Trophoblast cell (in vitro differentiated cells and primary cell): ENCODE results near the gene DSTYK.

Experiments used
- DNase-seq, 2 donors: peaks; one replicate each; pipeline ENCODE4 v3.0.0-alpha.2; 2016
- H2AFZ ChIP-seq: 2 replicates; pipeline ENCODE4 v1.6.1; 2013; ENCODE audit warnings: low read length, moderate library complexity, mild to moderate bottlenecking; ENCODE audit not compliant: insufficient read depth, poor library complexity
- H2AK5ac ChIP-seq: 2 replicates; pipeline ENCODE4 v1.6.1; 2013; ENCODE audit warnings: mild to moderate bottlenecking, low read length
- H2BK120ac ChIP-seq: 2 replicates; pipeline ENCODE4 v1.6.1; 2013; ENCODE audit warnings: low read length, mild to moderate bottlenecking, moderate library complexity; ENCODE audit not compliant: insufficient read depth, poor library complexity
- H2BK12ac ChIP-seq: 2 replicates; pipeline ENCODE4 v1.6.1; 2013; ENCODE audit warnings: mild to moderate bottlenecking, low read length, moderate library complexity
- H2BK5ac ChIP-seq: 2 replicates; pipeline ENCODE4 v1.6.1; 2013; ENCODE audit warnings: low read length, low read depth, moderate library complexity, mild to moderate bottlenecking; ENCODE audit not compliant: poor library complexity
- H3K14ac ChIP-seq: 2 replicates; pipeline ENCODE4 v1.6.1; 2013; ENCODE audit warnings: mild to moderate bottlenecking, low read length
- H3K18ac ChIP-seq: 2 replicates; pipeline ENCODE4 v1.6.1; 2013; ENCODE audit warnings: mild to moderate bottlenecking, low read length
- H3K23ac ChIP-seq: 2 replicates; pipeline ENCODE4 v1.6.1; 2013; ENCODE audit warnings: low read length
- H3K27ac ChIP-seq: 2 replicates; pipeline ENCODE4 v1.5.1; 2013; ENCODE audit warnings: low read depth, mild to moderate bottlenecking, inconsistent platforms, low read length, moderate library complexity
- H3K27me3 ChIP-seq: 2 replicates; pipeline ENCODE4 v1.6.1; 2013; ENCODE audit warnings: inconsistent platforms, mild to moderate bottlenecking, low read length, moderate library complexity; ENCODE audit not compliant: insufficient read depth
- H3K36me3 ChIP-seq, 2 experiments: 1 replicate in 1 of 2; 2 replicates in 1 of 2; pipeline ENCODE4 v1.6.1; 2013; ENCODE audit warnings: low read length in 2 of 2, mild to moderate bottlenecking in 2 of 2, moderate library complexity in 1 of 2; ENCODE audit not compliant: insufficient read depth in 2 of 2, control insufficient read depth in 1 of 2
- H3K4ac ChIP-seq: 2 replicates; pipeline ENCODE4 v1.6.1; 2013; ENCODE audit warnings: low read depth, mild to moderate bottlenecking, low read length, moderate library complexity
- H3K4me1 ChIP-seq, 2 experiments: 1 replicate in 1 of 2; 2 replicates in 1 of 2; pipeline ENCODE4 v1.6.1; 2013; ENCODE audit warnings: low read length in 2 of 2, mild to moderate bottlenecking in 2 of 2, moderate library complexity in 1 of 2; ENCODE audit not compliant: insufficient read depth in 2 of 2, control insufficient read depth in 1 of 2
- H3K4me2 ChIP-seq: 2 replicates; pipeline ENCODE4 v1.6.1; 2013; ENCODE audit warnings: inconsistent platforms, mild to moderate bottlenecking, low read length, moderate library complexity
- H3K4me3 ChIP-seq: 2 replicates; pipeline ENCODE4 v1.5.1; 2013; ENCODE audit warnings: mild to moderate bottlenecking, low read depth, low read length, inconsistent platforms
- H3K79me1 ChIP-seq: one replicate; pipeline ENCODE4 v1.6.1; 2013; ENCODE audit warnings: low read length
- H3K79me2 ChIP-seq: 2 replicates; pipeline ENCODE4 v1.6.1; 2013; ENCODE audit warnings: low read length, mild to moderate bottlenecking; ENCODE audit not compliant: control insufficient read depth, insufficient read depth, poor library complexity
- H3K9ac ChIP-seq: 2 replicates; pipeline ENCODE4 v1.6.1; 2013; ENCODE audit warnings: mild to moderate bottlenecking, low read length
- H3K9me3 ChIP-seq: 2 replicates; pipeline ENCODE4 v1.6.1; 2013; ENCODE audit warnings: low read depth, mild to moderate bottlenecking, control low read depth, inconsistent platforms, low read length; ENCODE audit not compliant: insufficient read depth
- H4K12ac ChIP-seq: 2 replicates; pipeline ENCODE4 v1.6.1; 2013; ENCODE audit warnings: low read depth, mild to moderate bottlenecking, low read length, moderate library complexity
- H4K8ac ChIP-seq: 2 replicates; pipeline ENCODE4 v1.6.1; 2013; ENCODE audit warnings: low read depth, mild to moderate bottlenecking, low read length, moderate library complexity
- H4K91ac ChIP-seq: one replicate; pipeline ENCODE4 v1.6.1; 2013; ENCODE audit warnings: low read depth, mild to moderate bottlenecking, low read length, moderate library complexity
- WGBS: extraction: QIAGEN DNeasy Blood & Tissue Kit; methylation state at CpG from one replicate; pipeline ENCODE4 v1.1.7; 2013; ENCODE audit warnings: missing lambda C conversion rate; ENCODE audit not compliant: insufficient read length, insufficient coverage; ENCODE audit errors: extremely low coverage; 5-methylcytosine and 5-hydroxymethylcytosine counted together

DSTYK gene

DNA sequence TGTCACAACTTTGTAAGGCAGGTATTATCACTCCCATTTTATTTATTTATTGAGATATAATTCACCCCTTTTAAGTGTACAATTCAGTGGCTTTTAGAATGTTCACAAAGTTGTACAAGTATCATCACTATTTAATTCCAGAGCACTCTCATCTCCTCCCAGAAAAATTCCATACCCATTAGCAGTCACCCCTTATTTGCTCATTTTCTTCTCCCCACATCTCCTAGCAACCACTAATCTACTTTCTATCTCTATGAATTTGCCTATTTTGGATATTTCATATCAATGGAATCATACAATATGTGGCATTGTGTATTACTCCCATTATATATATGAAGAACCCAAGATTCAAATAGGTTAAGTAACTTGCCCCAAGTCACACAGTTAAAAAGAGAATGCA is 7.0 kb downstream of the DSTYK start:
- H4K8ac ChIP-seq: no peak overlapping the region
- H3K4me2 ChIP-seq: no peak overlapping the region
- no peak overlapping the region for H3K4ac ChIP-seq
- no peak overlapping the region for H2AK5ac ChIP-seq
- H3K27ac ChIP-seq: no peak overlapping the region
- no peaks in the 10 kb centered on the region for H3K79me1 ChIP-seq
- H4K12ac ChIP-seq: no peak overlapping the region
- H3K9me3 ChIP-seq: no peaks in the 10 kb centered on the region
- H3K36me3 ChIP-seq: no peaks in the 10 kb centered on the region
- no peak overlapping the region for H3K4me3 ChIP-seq
- H2BK5ac ChIP-seq: no peak overlapping the region
- no peaks in the 10 kb centered on the region for H3K4me1 ChIP-seq
- H2BK120ac ChIP-seq: no peak overlapping the region
- H4K91ac ChIP-seq: no peak overlapping the region
- no peak overlapping the region for H3K14ac ChIP-seq
- H3K23ac ChIP-seq: no peak overlapping the region
- no peak overlapping the region for H3K18ac ChIP-seq
- DNase-seq: no peak
- no peak overlapping the region for H3K9ac ChIP-seq
- no peaks in the 10 kb centered on the region for H3K79me2 ChIP-seq
- no peak overlapping the region for H2BK12ac ChIP-seq
- no peak overlapping the region for H2AFZ ChIP-seq
- no peaks in the 10 kb centered on the region for H3K27me3 ChIP-seq

- no peak overlapping the region for H3K4ac ChIP-seq
- H3K79me1 ChIP-seq: no peaks in the 10 kb centered on the region
- H3K4me2 ChIP-seq: no peak overlapping the region
- H4K91ac ChIP-seq: no peak overlapping the region
- no peaks in the 10 kb centered on the region for H3K79me2 ChIP-seq
- no peak overlapping the region for H2BK12ac ChIP-seq
- H2AFZ ChIP-seq: no peak overlapping the region
- H3K18ac ChIP-seq: no peak overlapping the region
- no peak overlapping the region for H4K8ac ChIP-seq
- no peaks in the 10 kb centered on the region for H3K36me3 ChIP-seq
- no peak overlapping the region for H3K14ac ChIP-seq
- no peaks in the 10 kb centered on the region for H3K9me3 ChIP-seq
- H2AK5ac ChIP-seq: no peak overlapping the region
- no peak overlapping the region for H3K23ac ChIP-seq
- no CpG with 5 or more reads among the region's 7 CpGs for WGBS
- no peak overlapping the region for H3K4me3 ChIP-seq
- no peak overlapping the region for H2BK120ac ChIP-seq
- no peak overlapping the region for H3K9ac ChIP-seq
- no peaks in the 10 kb centered on the region for H3K27me3 ChIP-seq
- no peak overlapping the region for H2BK5ac ChIP-seq
- DNase-seq: no peak
- no peak overlapping the region for H4K12ac ChIP-seq
- no peak overlapping the region for H3K27ac ChIP-seq
- no peaks in the 10 kb centered on the region for H3K4me1 ChIP-seq
These were observed 11.6 kb downstream of the DSTYK start for GRCh38 chr1:205199931-205200299.

GRCh38 chr1:205199090-205199930 is 12.2 kb downstream of the DSTYK start:
- no peak overlapping the region for H2BK12ac ChIP-seq
- WGBS: no CpG with 5 or more reads among the region's 9 CpGs

GRCh38 chr1:205192287-205192686 is 19.2 kb downstream of the DSTYK start:
- no CpG with 5 or more reads among the region's 8 CpGs for WGBS

More at GRCh38 chr1:205199090-205199930, 12.2 kb downstream of the DSTYK start:
- no peak overlapping the region for H3K4ac ChIP-seq
- no peaks in the 10 kb centered on the region for H3K79me1 ChIP-seq
- H2AK5ac ChIP-seq: no peak overlapping the region
- H4K8ac ChIP-seq: no peak overlapping the region
- no peak overlapping the region for H4K12ac ChIP-seq
- no peak overlapping the region for H3K4me2 ChIP-seq
- no peak overlapping the region for H2AFZ ChIP-seq
- H3K79me2 ChIP-seq: no peaks in the 10 kb centered on the region
- no peaks in the 10 kb centered on the region for H3K9me3 ChIP-seq
- no peak overlapping the region for H2BK120ac ChIP-seq
- no peak overlapping the region for H3K23ac ChIP-seq
- H2BK5ac ChIP-seq: no peak overlapping the region
- H3K9ac ChIP-seq: no peak overlapping the region
- no peak overlapping the region for H3K18ac ChIP-seq
- peaks cover 0 to 1% of the 10 kb centered on the region in 2 experiments for H3K4me1 ChIP-seq
- H3K4me3 ChIP-seq: no peak overlapping the region
- no peaks in the 10 kb centered on the region for H3K27me3 ChIP-seq
- H3K14ac ChIP-seq: no peak overlapping the region
- DNase-seq: no peak
- no peaks in the 10 kb centered on the region for H3K36me3 ChIP-seq
- no peak overlapping the region for H3K27ac ChIP-seq
- no peak overlapping the region for H4K91ac ChIP-seq

More at GRCh38 chr1:205192287-205192686, 19.2 kb downstream of the DSTYK start:
- Histone ChIP-seq H4K12ac (no peak overlapping the region), H3K27me3 (no peaks in the 10 kb centered on the region), H3K4me1 (peaks cover 0 to 10% of the 10 kb centered on the region in 2 experiments), H3K9me3 (no peaks in the 10 kb centered on the region), H4K8ac (no peak overlapping the region), H3K23ac (no peak overlapping the region), H3K14ac (no peak overlapping the region), H2BK12ac (no peak overlapping the region), H2BK5ac (no peak overlapping the region), H3K4me3 (no peak overlapping the region), H4K91ac (no peak overlapping the region), H2BK120ac (no peak overlapping the region), H3K18ac (no peak overlapping the region), H3K9ac (no peak overlapping the region), H3K4ac (no peak overlapping the region), H2AFZ (no peak overlapping the region), H3K79me1 (no peaks in the 10 kb centered on the region), H2AK5ac (no peak overlapping the region), H3K79me2 (no peaks in the 10 kb centered on the region), H3K4me2 (no peak overlapping the region), H3K36me3 (peaks cover 0 to 1% of the 10 kb centered on the region in 2 experiments), H3K27ac (no peak overlapping the region)
- DNase-seq: no peak
